ENCODE measurements around the gene IKZF3.
A peak's percentile ranks its signal among the peaks of the same experiment; 100 is the strongest.

The IKZF3 gene

GRCh38 chr17:39757931-39758873 lies 105.9 kb downstream of the IKZF3 start:
- Histone ChIP-seq H3K27ac (no peak overlapping the region), H3K9me3 (ENCODE audit: severe bottlenecking) (no peaks in the 10 kb centered on the region), H3K4me3 (ENCODE audit: low read depth, low read length) (no peak overlapping the region), H3K36me3 (no peaks in the 10 kb centered on the region), H3K27me3 (ENCODE audit: insufficient read depth, low read depth, severe bottlenecking) (no peaks in the 10 kb centered on the region)
- DNase-seq: no peak
- TF ChIP-seq CTCF (IDR thresholded peaks at IDR 0.05; ENCODE audit: low read depth, low read length): no peak

GRCh38 chr17:39757176-39757662 lies 106.9 kb downstream of the IKZF3 start:
- H3K4me3 ChIP-seq (ENCODE audit: low read depth, low read length): no peak overlapping the region
- no peaks in the 10 kb centered on the region for H3K27me3 ChIP-seq (ENCODE audit: insufficient read depth, low read depth, severe bottlenecking)

GRCh38 chr17:39756380-39757079 lies 107.6 kb downstream of the IKZF3 start:
- Histone ChIP-seq H3K27ac (no peak overlapping the region), H3K4me3 (ENCODE audit: low read depth, low read length) (no peak overlapping the region), H3K36me3 (no peaks in the 10 kb centered on the region), H3K27me3 (ENCODE audit: insufficient read depth, low read depth, severe bottlenecking) (no peaks in the 10 kb centered on the region), H3K9me3 (ENCODE audit: severe bottlenecking) (no peaks in the 10 kb centered on the region)
- no peak for DNase-seq
- no peak for TF ChIP-seq CTCF (IDR thresholded peaks at IDR 0.05; ENCODE audit: low read depth, low read length)

More at GRCh38 chr17:39757176-39757662, 106.9 kb downstream of the IKZF3 start:
- Histone ChIP-seq H3K36me3 (no peaks in the 10 kb centered on the region), H3K27ac (no peak overlapping the region), H3K9me3 (ENCODE audit: severe bottlenecking) (no peaks in the 10 kb centered on the region)
- no peak for DNase-seq
- no peak for TF ChIP-seq CTCF (IDR thresholded peaks at IDR 0.05; ENCODE audit: low read depth, low read length)

GRCh38 chr17:39755554-39756379 lies 108.3 kb downstream of the IKZF3 start:
- no peak for TF ChIP-seq CTCF (IDR thresholded peaks at IDR 0.05; ENCODE audit: low read depth, low read length)
- H3K27me3 ChIP-seq (ENCODE audit: insufficient read depth, low read depth, severe bottlenecking): no peaks in the 10 kb centered on the region
- no peak for DNase-seq
- no peaks in the 10 kb centered on the region for H3K36me3 ChIP-seq
- H3K9me3 ChIP-seq (ENCODE audit: severe bottlenecking): no peaks in the 10 kb centered on the region
- H3K4me3 ChIP-seq (ENCODE audit: low read depth, low read length): no peak overlapping the region
- H3K27ac ChIP-seq: no peak overlapping the region

GRCh38 chr17:39754958-39755553 lies 109.1 kb downstream of the IKZF3 start:
- no peaks in the 10 kb centered on the region for H3K27me3 ChIP-seq (ENCODE audit: insufficient read depth, low read depth, severe bottlenecking)
- no peak for TF ChIP-seq CTCF (IDR thresholded peaks at IDR 0.05; ENCODE audit: low read depth, low read length)
- H3K4me3 ChIP-seq (ENCODE audit: low read depth, low read length): peak overlapping the region; percentile 81
- H3K9me3 ChIP-seq (ENCODE audit: severe bottlenecking): no peaks in the 10 kb centered on the region
- DNase-seq: peak; percentile 46
- no peak overlapping the region; the same call in 1 of the 2 replicates for H3K27ac ChIP-seq
- H3K36me3 ChIP-seq: no peaks in the 10 kb centered on the region
